Central memory CD4-positive, alpha-beta T cell (primary cell): ENCODE data around the gene SLC9A1.

Experiments used
- DNase-seq: peaks from one replicate; pipeline ENCODE4 v3.0.0; 2022

Gene SLC9A1

DNA sequence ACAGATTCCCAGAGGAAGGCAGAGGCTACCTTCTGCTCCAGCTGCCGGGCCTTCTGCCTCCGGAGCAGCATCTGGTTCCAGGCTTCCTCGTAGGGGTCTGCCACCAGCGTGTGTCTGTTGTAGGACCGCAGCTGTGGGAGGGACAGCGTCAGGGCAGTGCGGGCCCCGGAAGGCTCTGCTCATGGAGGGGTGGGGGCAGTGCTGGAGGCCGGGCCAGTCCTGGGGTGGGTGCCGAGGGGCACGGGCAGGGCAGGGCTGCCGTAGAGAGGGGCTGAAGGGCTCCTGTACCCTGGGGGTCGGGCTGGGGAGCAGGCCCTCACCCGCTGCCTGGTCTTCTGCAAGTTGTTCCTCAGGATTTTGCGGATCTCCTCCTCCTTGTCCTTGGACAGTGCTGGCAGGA is 53.2 kb downstream of the SLC9A1 start:
- no peak for DNase-seq

DNA sequence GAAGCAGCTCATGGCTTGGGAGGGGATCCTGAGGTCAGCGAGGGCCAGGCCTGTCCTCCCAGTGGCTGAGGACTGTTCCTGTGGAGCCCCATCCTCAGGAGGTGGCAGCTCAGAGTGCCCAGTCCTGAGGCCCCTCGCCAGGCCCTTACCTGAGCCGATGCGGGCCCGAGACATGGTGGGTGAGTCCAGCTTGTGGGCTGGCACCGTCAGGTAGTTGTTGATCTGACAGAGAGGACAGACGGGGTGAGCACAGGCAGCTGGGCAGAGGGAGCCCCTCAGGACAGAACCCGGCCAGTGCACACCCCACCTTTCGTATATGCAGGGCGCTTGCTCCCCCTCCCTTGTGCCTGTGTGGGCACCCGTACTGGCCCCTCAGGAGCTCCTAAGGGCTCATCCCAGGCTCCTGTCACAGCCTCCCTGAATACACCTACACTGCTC is 53.9 kb downstream of the SLC9A1 start:
- DNase-seq, result no peak

GRCh38 chr1:27100335-27101053 is 54.4 kb downstream of the SLC9A1 start:
- DNase-seq, result no peak

DNA sequence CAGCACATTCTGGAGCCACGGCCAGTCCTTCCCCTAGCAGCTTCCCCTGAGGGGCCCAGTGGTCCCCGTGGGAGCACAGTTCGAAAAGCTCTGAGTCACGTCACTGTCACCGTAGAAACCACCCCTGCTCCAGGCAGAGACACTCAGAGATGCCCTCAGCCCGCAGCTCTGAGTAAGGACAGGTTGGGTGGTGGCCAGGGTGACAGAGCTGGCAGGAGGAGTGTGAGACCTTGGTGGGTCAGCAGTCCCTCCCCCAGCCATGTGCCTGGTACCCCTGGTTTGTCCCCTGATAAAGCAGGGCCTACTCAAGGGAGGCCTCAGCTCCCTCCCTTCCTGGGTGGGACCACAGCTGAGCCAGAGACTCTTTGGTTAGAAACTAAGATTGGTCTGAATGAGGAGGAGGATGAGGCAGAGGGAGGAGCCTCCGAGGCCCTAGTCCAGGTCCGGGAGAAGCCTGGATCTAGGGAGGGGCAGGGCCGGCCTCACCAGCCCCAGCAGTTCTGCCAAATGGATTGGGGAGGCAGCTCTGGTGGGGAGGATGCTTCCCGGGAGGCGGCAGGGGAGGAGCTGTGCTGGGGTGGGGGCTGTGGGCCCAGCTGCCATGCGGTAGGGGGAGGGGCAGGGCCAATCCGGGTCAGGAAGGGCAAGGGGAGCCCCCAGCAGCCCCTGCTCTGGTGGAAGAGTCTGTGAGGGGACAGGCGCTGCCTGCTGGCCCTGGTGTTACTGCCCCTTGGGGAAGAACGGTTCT is 55.2 kb downstream of the SLC9A1 start:
- no peak for DNase-seq

DNA sequence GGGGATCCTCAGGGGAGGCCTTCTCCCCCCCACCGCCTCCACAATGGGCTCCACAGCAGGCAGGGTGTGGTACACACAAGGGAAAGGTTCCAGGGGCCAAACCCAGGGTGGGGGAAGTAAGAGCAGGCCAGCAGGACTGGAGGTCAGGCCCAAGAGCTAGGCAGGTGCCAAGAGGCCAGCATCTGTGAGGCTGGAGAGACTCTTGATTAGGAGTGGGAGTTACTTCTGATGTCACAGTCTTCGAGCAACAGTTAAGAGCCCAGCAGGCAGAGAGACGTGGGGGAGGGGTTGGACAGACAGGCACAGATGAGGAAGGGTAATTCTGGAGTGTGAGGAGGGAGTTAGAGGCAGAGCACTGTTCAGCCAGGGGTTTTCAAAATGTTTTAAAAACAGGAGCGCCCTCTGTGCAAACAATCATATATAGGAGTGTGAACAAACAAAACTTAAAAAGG is 55.8 kb downstream of the SLC9A1 start:
- DNase-seq, result no peak

GRCh38 chr1:27098431-27099134 is 56.3 kb downstream of the SLC9A1 start:
- no peak for DNase-seq

DNA sequence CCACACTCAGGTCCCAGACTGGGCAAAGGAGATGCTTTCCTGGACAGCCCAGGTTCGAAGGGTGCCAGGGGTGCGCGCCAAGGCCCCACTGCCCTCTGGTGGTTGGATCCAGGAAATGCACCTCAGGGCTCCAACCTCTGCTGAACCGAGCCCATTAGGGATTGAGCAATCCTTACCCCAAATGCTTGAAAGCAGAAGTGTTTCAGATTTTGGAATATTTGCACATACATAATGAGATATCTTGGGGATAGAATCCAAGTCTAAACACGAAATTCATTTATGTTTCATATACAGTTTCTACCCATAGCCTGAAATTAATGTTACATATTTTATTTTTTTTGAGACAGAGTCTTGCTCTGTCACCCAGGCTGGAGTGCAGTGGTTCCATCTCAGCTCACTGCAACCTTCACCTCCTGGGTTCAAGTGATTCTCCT is 57.4 kb downstream of the SLC9A1 start:
- peak; percentile 59 for DNase-seq

GRCh38 chr1:27095576-27095975 is 59.3 kb downstream of the SLC9A1 start:
- DNase-seq, result no peak

DNA sequence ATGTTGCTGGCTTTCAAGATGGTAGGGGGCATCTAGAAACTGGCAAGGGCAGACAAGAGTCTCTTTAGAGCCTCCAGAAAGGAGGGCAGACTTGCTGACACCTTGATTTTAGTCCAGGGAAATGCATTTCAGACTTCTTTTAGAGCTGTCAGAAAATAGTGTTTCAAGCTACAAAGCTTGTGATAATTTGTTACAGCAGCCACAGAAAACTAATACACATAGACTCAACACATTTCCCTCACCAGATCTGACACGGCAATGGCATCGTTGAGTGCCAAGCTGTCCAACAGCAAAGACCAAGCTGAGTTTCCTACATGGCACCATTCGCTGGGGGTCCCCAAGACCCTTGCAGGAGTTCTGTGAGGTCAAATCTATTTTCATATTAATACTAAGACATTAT is 62.0 kb downstream of the SLC9A1 start:
- no peak for DNase-seq

GRCh38 chr1:27090911-27091310 is 64.0 kb downstream of the SLC9A1 start:
- DNase-seq, result no peak

- DNase-seq, result no peak
These were observed 67.3 kb downstream of the SLC9A1 start for GRCh38 chr1:27087371-27088220.

DNA sequence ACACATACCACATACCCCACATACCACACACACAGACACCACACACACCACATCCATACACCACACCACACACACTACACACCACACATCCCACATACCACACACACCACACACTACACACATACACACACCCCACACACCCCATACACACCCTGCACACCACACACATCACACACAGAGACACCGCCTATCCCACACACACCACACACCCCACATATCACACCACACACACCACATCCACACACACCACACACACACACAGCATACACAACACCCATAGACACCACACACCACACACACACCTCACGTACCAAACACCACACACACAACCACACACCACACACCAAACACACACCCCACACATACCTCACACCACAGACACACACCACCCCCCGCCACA is 68.3 kb downstream of the SLC9A1 start:
- DNase-seq, result no peak

- no peak for DNase-seq
These were observed 68.9 kb downstream of the SLC9A1 start for GRCh38 chr1:27086026-27086425.

- no peak for DNase-seq
These were observed 70.8 kb downstream of the SLC9A1 start for GRCh38 chr1:27084107-27084506.

DNA sequence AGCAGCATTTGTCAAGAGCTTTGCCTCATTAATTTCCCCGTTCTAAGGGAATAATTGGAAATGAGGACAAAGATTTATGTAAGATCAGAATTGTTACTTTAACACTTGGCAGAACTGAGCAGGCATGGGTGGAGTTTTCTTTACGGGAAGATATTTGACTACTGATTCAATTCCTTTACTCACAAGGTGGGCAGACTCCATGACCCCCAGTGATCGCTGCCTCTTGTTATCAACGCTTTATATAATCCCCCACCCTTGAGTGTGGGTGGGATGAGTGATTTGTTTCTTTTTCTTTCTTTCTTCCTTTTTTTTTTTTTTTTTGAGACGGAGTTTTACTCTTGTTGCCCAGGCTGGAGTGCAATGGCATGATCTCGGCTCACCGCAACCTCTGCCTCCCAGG is 77.0 kb downstream of the SLC9A1 start:
- no peak for DNase-seq

- no peak for DNase-seq
These were observed 78.1 kb downstream of the SLC9A1 start for GRCh38 chr1:27076803-27077202.

DNA sequence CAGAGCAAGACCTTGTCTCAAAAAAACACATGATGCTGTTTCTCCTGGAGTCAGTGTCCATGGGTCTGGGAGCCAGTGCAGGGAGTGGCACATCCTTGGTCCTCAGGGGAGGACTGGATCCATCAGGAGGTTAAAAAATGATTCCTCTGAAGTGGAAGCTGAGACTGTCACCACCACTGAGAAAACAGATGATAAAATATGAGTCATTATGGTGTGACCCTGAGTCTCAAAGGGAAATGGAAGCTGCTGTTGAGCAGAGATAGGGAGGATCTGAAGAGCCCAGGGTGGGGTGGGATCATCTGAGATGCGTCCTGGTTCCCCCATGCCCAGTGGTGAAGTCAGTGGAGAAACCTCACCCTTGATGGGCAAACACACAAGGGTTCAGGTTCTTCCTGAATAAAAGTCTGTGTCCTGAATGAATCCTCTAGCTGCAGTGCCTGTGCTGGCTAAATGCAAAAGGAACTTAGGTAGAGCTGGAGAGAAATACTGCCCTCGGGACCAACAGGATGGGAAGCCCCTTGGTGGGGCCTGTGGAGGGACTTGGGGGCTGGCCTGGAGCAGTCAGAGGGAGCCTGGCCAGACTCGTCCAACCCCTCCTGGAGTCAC is 80.6 kb downstream of the SLC9A1 start:
- no peak for DNase-seq

DNA sequence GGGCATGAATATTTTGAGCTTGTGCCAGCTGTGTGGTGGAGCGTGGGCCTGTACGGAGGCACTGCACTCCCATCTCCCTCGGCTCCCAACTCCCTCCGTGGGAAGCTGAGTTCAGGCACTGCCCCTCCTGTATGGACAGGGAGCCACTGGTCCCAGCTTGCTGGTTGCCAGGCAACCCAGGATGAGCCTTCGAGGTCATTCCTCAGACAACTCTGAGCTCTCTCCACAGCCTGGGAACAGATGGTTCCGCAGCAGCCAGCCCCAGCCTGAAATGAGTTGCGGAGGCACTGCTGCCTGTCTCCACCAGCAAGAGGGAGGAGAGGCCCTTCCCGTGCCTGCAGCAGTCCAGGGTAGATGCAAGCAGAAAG is 83.9 kb downstream of the SLC9A1 start:
- no peak for DNase-seq

DNA sequence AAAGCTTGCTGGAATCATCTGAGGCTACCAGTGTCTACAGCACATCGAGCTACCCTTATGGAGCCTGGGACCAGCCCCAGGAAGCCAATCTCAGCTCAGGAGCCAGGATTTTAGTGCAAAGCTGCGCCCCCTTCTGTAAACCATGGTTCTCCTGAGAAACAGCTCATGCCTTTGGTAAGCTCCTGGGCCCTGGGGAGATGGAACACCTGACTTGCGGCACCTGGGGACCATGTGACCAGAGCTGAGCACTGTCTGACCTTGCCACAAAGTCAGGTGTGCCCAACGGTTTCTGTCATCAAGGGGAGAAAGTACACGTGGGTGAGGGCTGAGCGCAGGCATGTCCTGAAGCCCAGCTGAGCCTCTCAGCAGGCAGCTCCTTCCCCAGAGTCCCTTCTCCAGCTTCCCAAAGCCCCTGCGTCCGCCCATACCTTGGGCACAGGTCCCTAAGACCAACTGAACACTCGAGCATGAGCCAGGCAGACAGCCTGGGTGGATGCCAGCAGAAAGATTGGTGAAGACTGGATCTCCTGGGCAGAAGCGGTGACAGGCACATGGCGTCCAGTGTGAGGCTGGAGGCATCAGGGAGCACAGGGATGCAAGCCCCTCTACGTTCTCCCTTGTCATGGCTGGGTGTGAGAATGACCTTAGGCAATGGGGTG is 84.4 kb downstream of the SLC9A1 start:
- no peak for DNase-seq

- DNase-seq, result no peak
These were observed 86.0 kb downstream of the SLC9A1 start for GRCh38 chr1:27068922-27069321.

- no peak for DNase-seq
These were observed 88.8 kb downstream of the SLC9A1 start for GRCh38 chr1:27065999-27066630.
